Measurements from ENCODE around the gene DOCK7. TPM values are rescaled to one million over a fixed set of nuclear protein-coding genes. Genes with fewer than 3 reads are reported as not detected.

Gene DOCK7
- total and polyA plus RNA-seq, 2 of the 13 experiments (the other 11 are each of a cell fraction or from before 2014, with no cell fraction given) = 45.7 to 67.2 TPM

DNA sequence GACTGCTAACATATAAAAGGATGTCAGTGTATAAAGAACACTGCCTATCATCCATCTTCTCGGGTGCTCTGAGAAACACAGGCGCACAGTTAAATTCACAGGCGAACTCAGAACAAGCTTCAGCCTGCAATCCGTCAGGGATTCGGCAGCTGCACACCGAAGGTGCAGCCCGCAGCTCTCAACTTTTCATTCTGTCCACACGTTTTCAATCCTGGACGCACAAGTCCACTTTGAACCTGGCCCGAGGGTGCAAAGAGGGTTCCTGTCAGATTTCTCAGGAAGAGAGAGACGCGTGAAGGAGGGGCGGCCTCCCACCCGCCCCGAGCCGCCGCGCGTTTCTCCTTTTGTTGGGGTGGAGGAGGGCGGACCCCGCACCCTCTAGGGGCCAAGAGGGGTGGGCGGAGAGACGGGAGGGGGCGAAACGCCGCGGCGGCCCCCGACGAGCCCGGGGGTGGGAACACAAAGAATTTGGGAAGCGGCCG is 724 bp downstream of the DOCK7 start (continued):
- TF ChIP-seq AFF4 (CRISPR knock-in tag; IDR thresholded peaks at IDR 0.05) (no peak), NR2C2 (CRISPR knock-in tag; IDR thresholded peaks at IDR 0.05; ENCODE audit: borderline replicate concordance) (no peak), SAFB2 (CRISPR knock-in tag; IDR thresholded peaks at IDR 0.05; ENCODE audit: borderline replicate concordance, low read depth) (no peak), ZNF205 (CRISPR knock-in tag; IDR thresholded peaks at IDR 0.05) (no peak), TMF1 (CRISPR knock-in tag; IDR thresholded peaks at IDR 0.05; ENCODE audit: low read depth) (no peak), ZFAT (CRISPR knock-in tag; conservative IDR thresholded peaks at IDR 0.05) (no peak), ZSCAN21 (CRISPR knock-in tag; IDR thresholded peaks at IDR 0.05; ENCODE audit: borderline replicate concordance) (no peak), ZNF230 (CRISPR knock-in tag; IDR thresholded peaks at IDR 0.05) (no peak), ZNF232 (CRISPR knock-in tag; IDR thresholded peaks at IDR 0.05; ENCODE audit: borderline replicate concordance) (no peak), MEF2D (CRISPR knock-in tag; IDR thresholded peaks at IDR 0.05) (no peak), NAIF1 (CRISPR knock-in tag; IDR thresholded peaks at IDR 0.05; ENCODE audit: borderline replicate concordance) (no peak), ELF1 (CRISPR knock-in tag; IDR thresholded peaks at IDR 0.05) (no peak), SMARCE1 (IDR thresholded peaks at IDR 0.05; ENCODE audit: borderline replicate concordance) (no peak), ISL2 (CRISPR knock-in tag; IDR thresholded peaks at IDR 0.05) (peak; percentile 50; the same call in 1 of the 2 replicates), SP4 (CRISPR knock-in tag; IDR thresholded peaks at IDR 0.05) (no peak), KLF6 (CRISPR knock-in tag; IDR thresholded peaks at IDR 0.05) (0 out of 2 replicates have a peak, but pooled peaks have one; percentile 28), ZNF740 (CRISPR knock-in tag; IDR thresholded peaks at IDR 0.05) (no peak), ZNF639 (CRISPR knock-in tag; conservative IDR thresholded peaks at IDR 0.05) (no peak), GTF3A (CRISPR knock-in tag; conservative IDR thresholded peaks at IDR 0.05) (no peak), PTBP1 (IDR thresholded peaks at IDR 0.05; ENCODE audit: low read depth, low read length, poor library complexity, severe bottlenecking) (no peak)
- TF ChIP-seq, protein P1, sequence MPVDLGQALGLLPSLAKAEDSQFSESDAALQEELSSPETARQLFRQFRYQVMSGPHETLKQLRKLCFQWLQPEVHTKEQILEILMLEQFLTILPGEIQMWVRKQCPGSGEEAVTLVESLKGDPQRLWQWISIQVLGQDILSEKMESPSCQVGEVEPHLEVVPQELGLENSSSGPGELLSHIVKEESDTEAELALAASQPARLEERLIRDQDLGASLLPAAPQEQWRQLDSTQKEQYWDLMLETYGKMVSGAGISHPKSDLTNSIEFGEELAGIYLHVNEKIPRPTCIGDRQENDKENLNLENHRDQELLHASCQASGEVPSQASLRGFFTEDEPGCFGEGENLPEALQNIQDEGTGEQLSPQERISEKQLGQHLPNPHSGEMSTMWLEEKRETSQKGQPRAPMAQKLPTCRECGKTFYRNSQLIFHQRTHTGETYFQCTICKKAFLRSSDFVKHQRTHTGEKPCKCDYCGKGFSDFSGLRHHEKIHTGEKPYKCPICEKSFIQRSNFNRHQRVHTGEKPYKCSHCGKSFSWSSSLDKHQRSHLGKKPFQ (CRISPR knock-in tag; IDR thresholded peaks at IDR 0.05; ENCODE audit: insufficient replicate concordance) = no peak

Measured in HepG2 (cell line).